NCI-H446 (cell line): ENCODE results near the gene TLE6.
"Not testable (repeated sequence)": the region's sequence is repeated elsewhere in the genome, so short reads cannot be mapped to it uniquely, and the experiment has no call there.

Experiments
- DNase-seq, 2 experiments: peaks; one replicate each; lab custom pipeline; 2025; lab: John Stamatoyannopoulos, UW

The TLE6 gene

GRCh38 chr19:3004522-3004921 lies 27.2 kb downstream of the TLE6 start:
- DNase-seq, result no peak

GRCh38 chr19:3005345-3005744 lies 28.0 kb downstream of the TLE6 start:
- DNase-seq, result no peak

- DNase-seq, result no peak
Observed at GRCh38 chr19:3006075-3006767, 28.9 kb downstream of the TLE6 start.

DNA sequence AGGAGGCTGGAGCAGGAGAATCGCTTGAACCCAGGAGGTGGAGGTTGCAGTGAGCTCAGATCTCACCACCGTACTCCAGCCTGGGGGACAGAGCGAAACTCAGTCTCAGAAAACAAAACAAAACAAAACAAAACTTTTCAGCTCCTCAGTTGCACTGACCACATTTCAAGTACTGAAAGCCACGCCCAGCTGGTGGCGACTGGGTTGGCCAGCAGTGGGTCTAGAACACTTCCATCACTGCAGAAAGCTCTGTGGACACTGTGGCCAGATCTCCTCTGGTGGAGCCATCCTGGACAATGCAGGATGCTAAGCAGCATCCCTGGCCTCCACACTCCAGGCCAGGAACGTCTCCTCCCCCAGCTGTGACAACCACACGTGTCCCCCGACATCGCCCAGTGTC lies 30.6 kb downstream of the TLE6 start:
- DNase-seq, result no peak

- no peak for DNase-seq
Observed at GRCh38 chr19:3008994-3009393, 31.6 kb downstream of the TLE6 start.

- no peak for DNase-seq
Observed at GRCh38 chr19:3010871-3011270, 33.5 kb downstream of the TLE6 start.

DNA sequence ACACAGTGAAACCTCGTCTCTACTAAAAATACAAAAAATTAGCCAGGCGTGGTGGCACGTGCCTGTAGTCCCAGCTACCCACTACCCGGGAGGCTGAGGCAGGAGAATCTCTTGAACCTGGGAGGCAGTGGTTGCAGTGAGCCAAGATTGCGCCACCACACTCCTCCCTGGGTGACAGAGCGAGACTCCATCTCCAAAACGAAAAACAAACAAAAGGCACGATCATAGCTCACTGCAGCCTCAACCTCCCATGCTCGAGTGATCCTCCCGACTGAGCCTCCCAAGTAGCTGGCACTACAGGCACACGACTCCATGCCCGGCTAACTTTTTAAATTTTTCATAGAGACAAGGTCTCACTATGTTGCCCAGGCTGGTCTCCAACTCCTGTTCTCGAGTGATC lies 34.7 kb downstream of the TLE6 start:
- DNase-seq, result not testable (repeated sequence)

- no peak for DNase-seq
Observed at GRCh38 chr19:3012621-3013262, 35.4 kb downstream of the TLE6 start.

GRCh38 chr19:3013263-3013725 lies 35.9 kb downstream of the TLE6 start:
- no peak for DNase-seq

DNA sequence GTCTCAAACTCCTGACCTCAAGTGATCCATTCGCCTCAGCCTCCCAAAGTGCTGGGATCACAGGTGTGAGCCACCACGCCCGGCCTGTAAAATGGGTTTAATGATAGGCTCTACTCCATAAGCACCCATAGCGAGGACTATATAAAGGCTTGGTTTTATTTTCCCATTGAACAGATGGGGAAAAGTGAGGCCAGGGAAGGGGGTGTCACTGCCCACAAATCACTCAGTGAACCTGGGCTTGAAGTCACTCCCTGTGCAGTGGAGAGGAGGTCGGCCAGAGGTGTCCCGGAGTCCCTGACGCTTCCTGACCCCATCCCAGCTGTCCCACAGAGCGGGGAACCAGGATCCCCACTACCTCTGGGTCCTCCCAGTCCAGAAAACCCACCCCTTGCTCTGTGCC lies 36.8 kb downstream of the TLE6 start:
- DNase-seq, result no peak

GRCh38 chr19:3015126-3016057 lies 38.0 kb downstream of the TLE6 start:
- no peak for DNase-seq

GRCh38 chr19:3017923-3018322 lies 40.6 kb downstream of the TLE6 start:
- DNase-seq, result no peak

- no peak for DNase-seq
Observed at GRCh38 chr19:3019211-3019854, 42.0 kb downstream of the TLE6 start.

- DNase-seq, result no peak
Observed at GRCh38 chr19:3020321-3020960, 43.1 kb downstream of the TLE6 start.

- no peak for DNase-seq
Observed at GRCh38 chr19:3024509-3024869, 47.1 kb downstream of the TLE6 start.

DNA sequence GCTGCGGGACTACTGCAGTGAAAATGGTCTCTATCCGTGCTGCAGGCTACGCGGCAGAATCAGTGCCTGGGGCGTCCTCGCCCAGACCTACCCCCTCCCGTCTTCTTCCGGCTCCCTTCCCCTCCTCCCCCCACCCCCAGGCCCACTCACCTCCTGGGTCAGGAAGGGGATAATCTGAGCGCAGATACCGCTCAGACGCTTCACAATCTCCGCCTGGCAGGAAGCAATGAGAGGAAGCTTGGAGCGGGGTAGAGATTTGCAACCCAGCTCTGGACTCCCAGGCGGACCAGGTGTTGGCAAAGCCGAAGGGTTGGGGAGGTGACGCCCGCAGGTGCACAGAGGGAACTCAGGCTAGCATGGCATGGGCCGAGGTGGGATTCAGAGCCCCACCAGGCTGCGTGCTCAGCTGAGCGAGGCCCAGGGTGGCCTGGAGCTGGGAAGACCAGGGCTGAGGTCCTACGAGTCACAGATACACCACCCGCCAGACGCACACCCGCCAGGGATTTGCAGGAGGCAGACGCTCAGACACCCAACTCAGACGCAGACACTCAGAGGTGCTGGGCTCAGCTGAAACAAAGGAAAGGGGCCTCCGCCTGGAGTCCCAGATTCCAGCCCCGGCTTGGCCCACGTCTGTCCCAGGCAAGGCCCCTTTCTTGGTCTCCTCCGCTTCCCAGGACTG lies 47.6 kb downstream of the TLE6 start:
- DNase-seq, result no peak

DNA sequence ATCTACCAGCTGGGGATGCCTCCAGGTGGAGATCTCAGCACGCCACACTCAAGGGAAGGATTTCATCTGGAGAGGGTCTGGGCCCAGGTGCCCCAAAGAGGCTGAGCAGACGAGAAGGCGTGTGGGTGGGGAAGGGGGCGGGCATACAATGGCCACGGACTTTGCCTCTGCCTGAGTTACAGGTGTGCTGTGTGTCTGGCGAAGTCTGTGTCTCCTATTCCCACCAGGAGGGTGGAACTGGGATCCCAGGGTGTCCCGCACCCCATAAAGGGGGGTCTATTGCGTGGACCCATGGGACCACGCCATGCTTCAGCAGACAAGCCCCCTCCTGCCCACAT lies 48.2 kb downstream of the TLE6 start:
- no peak for DNase-seq

- no peak for DNase-seq
Observed at GRCh38 chr19:3026768-3027167, 49.4 kb downstream of the TLE6 start.

DNA sequence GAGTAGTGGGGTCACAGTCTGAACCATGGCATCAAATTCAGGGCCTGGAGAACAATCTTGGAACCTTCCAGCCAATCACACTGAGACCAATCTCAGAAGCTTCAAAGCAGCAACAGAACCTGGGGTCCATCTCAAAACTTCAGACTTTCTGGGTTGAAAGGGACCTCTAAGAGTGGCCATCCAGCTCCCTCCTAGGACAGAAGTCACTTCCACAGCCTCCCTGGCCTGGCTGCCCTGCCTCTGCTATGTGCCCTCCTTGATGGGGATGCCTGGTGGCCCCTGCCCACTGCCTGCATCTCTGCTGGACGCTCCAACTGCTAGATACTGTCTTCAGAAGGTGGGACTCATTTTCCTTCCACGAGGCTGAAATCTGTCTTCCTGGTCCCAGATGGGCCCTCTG lies 49.9 kb downstream of the TLE6 start:
- DNase-seq, result no peak

DNA sequence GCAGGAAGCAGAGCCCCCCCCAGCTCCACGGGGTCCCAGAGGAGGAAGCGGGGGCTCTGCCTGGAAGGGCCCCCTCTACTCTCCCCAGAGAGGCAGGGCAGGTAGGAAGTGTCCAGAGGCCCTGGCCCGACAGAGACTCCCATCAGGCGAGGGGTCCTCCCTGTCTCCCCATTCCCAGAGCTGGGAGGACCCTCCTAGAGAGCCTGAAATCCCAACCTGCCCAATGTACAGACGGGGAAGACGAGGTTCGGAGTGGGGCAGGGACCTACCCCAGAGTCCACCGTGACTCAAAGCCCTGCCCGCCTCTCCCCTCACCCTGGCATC lies 50.6 kb downstream of the TLE6 start:
- DNase-seq, result no peak

DNA sequence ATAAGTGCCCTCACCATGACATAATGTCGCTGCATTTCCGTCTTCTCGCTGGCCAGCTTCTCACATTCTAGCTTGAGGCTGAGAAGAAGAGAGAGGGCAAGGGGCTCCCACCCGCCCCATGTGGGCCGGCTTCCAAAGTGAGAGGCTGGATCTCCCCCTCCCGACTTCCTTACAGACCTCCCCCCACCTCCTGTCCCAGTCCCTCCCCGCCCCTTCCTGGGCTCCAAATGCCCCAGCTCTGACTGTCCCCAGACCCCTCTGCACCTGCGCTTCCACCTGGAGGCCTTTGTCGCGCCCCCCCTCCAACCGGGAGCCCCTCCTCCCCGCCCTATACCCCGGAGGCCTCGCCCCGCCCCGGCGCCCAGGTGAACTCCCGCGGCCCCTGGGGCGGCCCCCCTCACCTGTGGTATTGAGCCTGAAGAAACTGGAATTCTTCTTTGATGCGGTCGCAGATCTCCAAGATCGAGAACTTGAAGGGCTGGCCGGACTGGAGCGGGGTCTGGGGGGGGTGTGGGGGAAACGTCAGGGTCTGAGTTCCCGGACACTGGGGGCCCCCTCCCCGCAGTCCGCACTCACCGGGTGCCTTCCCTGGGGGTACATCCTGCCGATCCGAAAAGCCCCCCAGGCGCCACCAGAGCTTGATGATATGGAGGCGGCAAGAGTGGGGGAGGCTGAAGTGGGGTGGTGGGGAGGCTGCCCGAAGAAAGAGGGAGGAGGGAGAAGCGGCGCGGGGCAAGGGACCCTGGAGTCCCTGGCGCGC lies 51.1 kb downstream of the TLE6 start:
- DNase-seq, result no peak
